ENCODE results near the gene KIAA0825. TPM values are rescaled to one million over a fixed set of nuclear protein-coding genes. Genes with fewer than 3 reads are reported as not detected.

The KIAA0825 gene
- polyA plus RNA-seq, 1 donor from 2014 or later = 5.1 TPM

DNA sequence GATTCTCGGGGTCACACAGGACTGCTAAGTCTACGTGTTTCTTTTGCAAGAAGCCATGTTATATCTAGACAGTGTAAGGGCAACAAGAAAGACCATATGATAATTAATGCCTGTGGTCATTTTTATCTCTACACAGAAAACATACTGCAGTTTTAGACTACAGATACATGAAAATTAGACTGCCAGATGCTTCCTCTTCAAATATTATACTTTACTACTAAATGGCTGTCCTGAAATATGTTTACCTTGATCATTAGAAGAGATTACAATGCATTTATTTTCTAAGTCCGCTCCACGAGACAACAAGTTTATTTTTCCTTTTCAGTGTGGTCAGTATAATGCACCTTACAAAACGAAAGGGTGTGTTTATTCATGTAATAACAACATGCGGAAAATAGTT is 147.6 kb downstream of the KIAA0825 start:
- H2AFZ ChIP-seq (ENCODE audit: low read depth, low read length) = no peak overlapping the region

DNA sequence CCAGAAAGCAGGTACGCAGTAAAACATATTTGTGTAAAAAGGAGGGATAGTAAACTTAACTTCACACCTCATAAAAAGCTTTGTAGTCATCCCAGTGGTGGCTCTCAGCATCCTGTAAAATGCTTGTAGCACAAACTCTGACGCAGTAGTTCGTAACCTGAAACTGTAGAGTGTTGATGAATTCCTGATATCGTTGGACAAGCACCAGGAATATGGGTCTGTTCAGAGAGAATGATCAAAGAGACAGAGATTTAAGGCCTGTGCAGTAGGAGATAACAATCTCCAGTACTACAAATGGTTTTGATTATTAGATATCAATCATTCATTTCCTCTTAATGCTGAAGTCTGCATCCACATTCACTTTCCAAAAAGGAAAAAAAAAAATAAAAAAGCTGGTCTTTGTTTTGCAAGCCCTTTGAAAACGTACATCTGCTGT is 148.5 kb downstream of the KIAA0825 start:
- Histone ChIP-seq H3K4me3 (ENCODE audit: low read length) (no peak overlapping the region), H3K79me2 (replicated peaks; ENCODE audit: insufficient read depth, low read length) (no peaks in the 10 kb centered on the region), H3K36me3 (ENCODE audit: insufficient read depth, low read length) (no peaks in the 10 kb centered on the region), H2AFZ (ENCODE audit: low read depth, low read length) (no peak overlapping the region), H3K9me3 (ENCODE audit: low read length) (no peaks in the 10 kb centered on the region), H3K4me2 (ENCODE audit: low read length) (no peak overlapping the region), H3K27ac (ENCODE audit: low read length) (no peak overlapping the region), H3K27me3 (ENCODE audit: insufficient read depth, low read depth, low read length) (no peaks in the 10 kb centered on the region), H3F3A (ENCODE audit: insufficient read depth, low read length, poor library complexity, severe bottlenecking) (no peaks in the 10 kb centered on the region), H3K9ac (ENCODE audit: low read length) (no peak overlapping the region), H4K20me1 (ENCODE audit: insufficient read depth) (no peaks in the 10 kb centered on the region), H3K9me2 (ENCODE audit: insufficient read depth, low read length) (no peaks in the 10 kb centered on the region)
- TF ChIP-seq POLR2AphosphoS5 (IDR thresholded peaks at IDR 0.05) (no peak), SMC3 (conservative IDR thresholded peaks at IDR 0.05; ENCODE audit: poor library complexity) (no peak), MXI1 (conservative IDR thresholded peaks at IDR 0.05; ENCODE audit: poor library complexity, severe bottlenecking) (no peak), EP300 (conservative IDR thresholded peaks at IDR 0.05; ENCODE audit: poor library complexity, severe bottlenecking) (no peak), RAD21 (conservative IDR thresholded peaks at IDR 0.05) (no peak), TAF1 (IDR thresholded peaks at IDR 0.05; ENCODE audit: low read depth) (no peak), EZH2 (IDR thresholded peaks at IDR 0.05; ENCODE audit: borderline replicate concordance, insufficient read depth, low read length, poor library complexity, severe bottlenecking) (no peak)
- TF ChIP-seq, protein P1, sequence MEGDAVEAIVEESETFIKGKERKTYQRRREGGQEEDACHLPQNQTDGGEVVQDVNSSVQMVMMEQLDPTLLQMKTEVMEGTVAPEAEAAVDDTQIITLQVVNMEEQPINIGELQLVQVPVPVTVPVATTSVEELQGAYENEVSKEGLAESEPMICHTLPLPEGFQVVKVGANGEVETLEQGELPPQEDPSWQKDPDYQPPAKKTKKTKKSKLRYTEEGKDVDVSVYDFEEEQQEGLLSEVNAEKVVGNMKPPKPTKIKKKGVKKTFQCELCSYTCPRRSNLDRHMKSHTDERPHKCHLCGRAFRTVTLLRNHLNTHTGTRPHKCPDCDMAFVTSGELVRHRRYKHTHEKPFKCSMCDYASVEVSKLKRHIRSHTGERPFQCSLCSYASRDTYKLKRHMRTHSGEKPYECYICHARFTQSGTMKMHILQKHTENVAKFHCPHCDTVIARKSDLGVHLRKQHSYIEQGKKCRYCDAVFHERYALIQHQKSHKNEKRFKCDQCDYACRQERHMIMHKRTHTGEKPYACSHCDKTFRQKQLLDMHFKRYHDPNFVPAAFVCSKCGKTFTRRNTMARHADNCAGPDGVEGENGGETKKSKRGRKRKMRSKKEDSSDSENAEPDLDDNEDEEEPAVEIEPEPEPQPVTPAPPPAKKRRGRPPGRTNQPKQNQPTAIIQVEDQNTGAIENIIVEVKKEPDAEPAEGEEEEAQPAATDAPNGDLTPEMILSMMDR (IDR thresholded peaks at IDR 0.05; ENCODE audit: poor library complexity, severe bottlenecking) = no peak
- TF ChIP-seq, protein P2, sequence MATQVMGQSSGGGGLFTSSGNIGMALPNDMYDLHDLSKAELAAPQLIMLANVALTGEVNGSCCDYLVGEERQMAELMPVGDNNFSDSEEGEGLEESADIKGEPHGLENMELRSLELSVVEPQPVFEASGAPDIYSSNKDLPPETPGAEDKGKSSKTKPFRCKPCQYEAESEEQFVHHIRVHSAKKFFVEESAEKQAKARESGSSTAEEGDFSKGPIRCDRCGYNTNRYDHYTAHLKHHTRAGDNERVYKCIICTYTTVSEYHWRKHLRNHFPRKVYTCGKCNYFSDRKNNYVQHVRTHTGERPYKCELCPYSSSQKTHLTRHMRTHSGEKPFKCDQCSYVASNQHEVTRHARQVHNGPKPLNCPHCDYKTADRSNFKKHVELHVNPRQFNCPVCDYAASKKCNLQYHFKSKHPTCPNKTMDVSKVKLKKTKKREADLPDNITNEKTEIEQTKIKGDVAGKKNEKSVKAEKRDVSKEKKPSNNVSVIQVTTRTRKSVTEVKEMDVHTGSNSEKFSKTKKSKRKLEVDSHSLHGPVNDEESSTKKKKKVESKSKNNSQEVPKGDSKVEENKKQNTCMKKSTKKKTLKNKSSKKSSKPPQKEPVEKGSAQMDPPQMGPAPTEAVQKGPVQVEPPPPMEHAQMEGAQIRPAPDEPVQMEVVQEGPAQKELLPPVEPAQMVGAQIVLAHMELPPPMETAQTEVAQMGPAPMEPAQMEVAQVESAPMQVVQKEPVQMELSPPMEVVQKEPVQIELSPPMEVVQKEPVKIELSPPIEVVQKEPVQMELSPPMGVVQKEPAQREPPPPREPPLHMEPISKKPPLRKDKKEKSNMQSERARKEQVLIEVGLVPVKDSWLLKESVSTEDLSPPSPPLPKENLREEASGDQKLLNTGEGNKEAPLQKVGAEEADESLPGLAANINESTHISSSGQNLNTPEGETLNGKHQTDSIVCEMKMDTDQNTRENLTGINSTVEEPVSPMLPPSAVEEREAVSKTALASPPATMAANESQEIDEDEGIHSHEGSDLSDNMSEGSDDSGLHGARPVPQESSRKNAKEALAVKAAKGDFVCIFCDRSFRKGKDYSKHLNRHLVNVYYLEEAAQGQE (IDR thresholded peaks at IDR 0.05; ENCODE audit: borderline replicate concordance) = no peak

More for the DNA sequence above, 147.6 kb downstream of the KIAA0825 start:
- Histone ChIP-seq H3K9ac (ENCODE audit: low read length) (no peak overlapping the region), H3K27me3 (ENCODE audit: insufficient read depth, low read depth, low read length) (no peaks in the 10 kb centered on the region), H3K36me3 (ENCODE audit: insufficient read depth, low read length) (no peaks in the 10 kb centered on the region), H3F3A (ENCODE audit: insufficient read depth, low read length, poor library complexity, severe bottlenecking) (no peaks in the 10 kb centered on the region), H3K4me3 (ENCODE audit: low read length) (no peak overlapping the region), H3K9me2 (ENCODE audit: insufficient read depth, low read length) (no peaks in the 10 kb centered on the region), H3K79me2 (replicated peaks; ENCODE audit: insufficient read depth, low read length) (no peaks in the 10 kb centered on the region), H3K27ac (ENCODE audit: low read length) (no peak overlapping the region), H3K9me3 (ENCODE audit: low read length) (no peaks in the 10 kb centered on the region), H4K20me1 (ENCODE audit: insufficient read depth) (no peaks in the 10 kb centered on the region), H3K4me2 (ENCODE audit: low read length) (no peak overlapping the region)
- TF ChIP-seq MXI1 (conservative IDR thresholded peaks at IDR 0.05; ENCODE audit: poor library complexity, severe bottlenecking) (no peak), EZH2 (IDR thresholded peaks at IDR 0.05; ENCODE audit: borderline replicate concordance, insufficient read depth, low read length, poor library complexity, severe bottlenecking) (no peak), SMC3 (conservative IDR thresholded peaks at IDR 0.05; ENCODE audit: poor library complexity) (no peak), POLR2AphosphoS5 (IDR thresholded peaks at IDR 0.05) (no peak), TAF1 (IDR thresholded peaks at IDR 0.05; ENCODE audit: low read depth) (no peak), EP300 (conservative IDR thresholded peaks at IDR 0.05; ENCODE audit: poor library complexity, severe bottlenecking) (no peak), RAD21 (conservative IDR thresholded peaks at IDR 0.05) (no peak)
- TF ChIP-seq, protein P1 (IDR thresholded peaks at IDR 0.05; ENCODE audit: poor library complexity, severe bottlenecking) = no peak
- TF ChIP-seq, protein P2 (IDR thresholded peaks at IDR 0.05; ENCODE audit: borderline replicate concordance) = no peak
